HG02759 (cell line): Measurements from ENCODE around the gene HNF1B.

Experiments
- ATAC-seq: cut with Tn5 transposase; IDR thresholded peaks from one replicate; pipeline ENCODE4 v1.9.1; 2021; ENCODE audit warnings: mild to moderate bottlenecking, moderate library complexity; ENCODE audit not compliant: unreplicated experiment

The HNF1B gene

DNA sequence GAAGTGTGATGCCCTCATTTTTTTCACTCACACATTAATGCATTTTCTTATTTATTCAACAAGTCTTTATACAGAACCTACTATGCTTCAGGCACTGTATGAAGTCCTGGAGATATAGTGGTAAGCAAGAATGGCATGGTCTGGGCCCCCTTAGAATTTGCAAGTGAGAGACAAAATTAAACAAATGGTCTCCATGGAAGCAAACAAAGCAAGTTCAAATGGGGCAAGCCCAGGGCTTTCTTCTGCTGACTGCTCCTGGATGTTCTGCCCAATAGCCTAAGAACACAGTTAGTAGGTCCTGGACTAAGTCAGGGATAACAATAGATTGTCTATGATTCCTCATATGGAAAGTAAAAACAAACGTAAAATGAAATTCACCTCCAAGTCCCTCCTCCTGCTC lies 70.3 kb downstream of the HNF1B start:
- ATAC-seq, result no peak

DNA sequence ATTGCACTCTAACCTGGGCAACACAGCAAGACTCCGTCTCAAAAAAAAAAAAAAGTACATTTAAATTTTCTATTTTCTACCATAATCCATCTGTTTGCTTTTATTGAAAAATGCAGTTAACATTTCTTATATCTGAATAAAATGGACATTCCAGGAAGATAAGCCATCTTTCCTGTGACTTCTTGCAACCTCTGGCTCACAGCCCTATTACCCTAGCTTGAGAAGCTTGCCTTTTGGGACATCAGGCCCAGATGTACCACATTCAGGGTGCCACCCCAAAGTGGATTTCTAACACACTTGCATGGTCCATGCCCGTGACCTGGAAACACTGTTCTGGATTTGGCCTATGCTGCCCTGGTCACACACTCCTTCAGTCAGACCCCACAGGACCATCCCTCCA lies 71.5 kb downstream of the HNF1B start:
- ATAC-seq, result no peak

DNA sequence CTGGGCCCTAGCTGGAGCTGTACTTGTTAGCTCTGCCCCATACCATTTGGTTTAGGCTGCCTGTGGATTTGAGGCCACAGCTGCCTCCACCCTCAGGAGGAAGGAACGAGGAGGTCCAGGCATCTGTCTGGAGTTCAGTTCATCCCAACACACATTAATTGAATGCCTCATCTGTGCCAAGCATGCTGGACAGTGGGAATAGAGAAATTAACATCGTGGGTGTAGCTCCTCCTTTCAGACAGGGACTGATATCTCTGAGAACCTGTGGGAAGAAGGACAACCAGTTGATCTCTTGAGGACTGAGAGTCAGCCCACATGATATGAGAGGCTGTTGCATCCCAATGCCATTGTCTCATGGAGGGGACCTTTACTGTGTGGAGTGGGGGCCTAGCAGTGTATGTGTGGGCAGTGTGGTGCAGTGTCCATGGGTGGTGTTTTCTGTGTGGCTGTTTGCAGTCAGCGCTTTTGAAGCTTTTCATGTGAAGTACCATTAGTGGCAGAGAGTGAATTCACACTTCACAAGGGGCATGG lies 72.2 kb downstream of the HNF1B start:
- no peak for ATAC-seq

DNA sequence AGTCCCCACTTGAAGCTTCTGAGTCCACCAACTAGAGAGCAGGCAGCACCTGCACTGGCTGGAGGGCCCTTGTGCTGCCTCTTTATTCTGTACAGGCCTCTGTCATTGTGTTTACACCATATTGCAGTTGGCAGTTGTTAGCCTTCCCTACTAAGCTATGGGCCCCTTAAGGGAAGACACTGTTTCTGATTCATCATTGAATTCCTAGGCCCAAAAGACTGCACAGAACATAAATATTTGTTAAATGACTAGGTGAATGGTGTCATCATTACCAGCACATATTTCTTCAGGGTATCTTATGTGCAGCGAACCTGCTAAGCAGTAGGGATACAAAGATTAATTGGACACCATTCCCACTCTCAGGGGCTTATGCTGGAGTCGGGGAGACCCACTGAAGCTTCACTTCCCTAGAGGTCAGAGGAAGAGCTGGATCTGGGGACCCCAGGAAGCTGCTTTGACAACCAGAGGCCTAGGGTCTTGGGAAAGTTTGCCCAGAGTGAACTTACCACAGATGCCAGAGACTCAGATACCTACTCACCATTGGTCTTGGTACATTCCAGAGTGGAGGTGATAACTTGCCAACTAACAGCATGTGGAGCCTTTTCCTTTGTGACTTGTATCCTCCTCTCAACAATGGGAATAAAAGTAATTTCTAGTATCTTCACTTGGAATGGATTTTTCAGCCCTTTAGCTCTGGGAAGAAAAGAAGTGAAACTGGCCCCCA lies 72.9 kb downstream of the HNF1B start:
- ATAC-seq, result no peak

DNA sequence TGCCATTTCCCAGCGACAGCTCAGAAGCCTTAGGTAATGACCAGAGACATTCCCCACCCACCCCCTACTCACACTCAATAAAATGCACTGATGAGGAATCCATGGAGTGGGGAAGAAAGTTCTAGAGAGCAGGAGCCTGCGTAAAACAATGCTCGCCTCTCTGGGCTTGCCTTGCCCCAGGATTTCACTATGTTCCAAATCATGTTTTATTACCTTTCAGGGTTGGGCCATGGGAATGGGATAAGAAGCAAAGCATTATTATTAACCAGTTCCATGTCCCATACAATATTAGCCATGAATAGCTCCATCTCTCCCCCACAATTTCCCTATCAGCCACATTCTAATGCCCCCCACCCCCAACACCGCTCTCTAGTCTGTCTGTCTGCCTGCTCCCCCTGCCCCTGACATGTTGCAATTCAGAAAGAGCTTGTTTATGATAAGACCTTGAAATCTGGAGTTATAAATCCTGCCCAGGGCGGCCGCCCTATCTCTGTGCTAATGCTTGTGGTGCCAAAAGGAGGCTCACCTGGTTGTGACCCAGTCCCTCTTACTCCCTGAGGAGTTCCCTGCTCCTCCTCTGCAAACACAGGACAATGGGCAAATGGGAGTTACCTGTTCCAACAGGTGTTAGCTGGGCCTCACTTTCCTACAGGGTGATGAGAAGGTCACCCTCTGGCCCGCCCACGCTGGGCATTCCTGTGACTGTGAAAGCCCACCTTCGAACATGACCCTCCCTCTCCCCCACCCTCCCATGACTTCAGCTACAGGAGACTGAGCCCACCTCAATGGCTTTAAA lies 73.6 kb downstream of the HNF1B start:
- ATAC-seq, result no peak

DNA sequence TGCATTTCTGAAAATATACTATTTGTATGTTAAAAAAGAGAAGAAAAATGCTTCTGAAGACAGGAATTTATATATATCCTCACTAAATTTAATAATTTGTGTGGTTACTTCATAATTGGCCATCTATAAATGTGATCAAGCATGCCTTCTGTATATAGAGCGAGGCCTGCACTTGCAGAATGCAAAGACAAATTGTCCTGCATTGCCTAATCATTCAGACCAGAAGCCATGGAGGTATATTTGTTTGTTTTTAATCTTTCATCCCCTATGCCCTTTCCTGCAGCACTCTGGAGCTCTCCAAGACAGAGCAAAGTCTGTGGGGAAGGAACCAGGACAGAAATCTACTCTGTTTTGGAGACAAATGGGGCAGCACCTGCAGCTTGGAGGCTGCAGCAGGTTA lies 77.8 kb downstream of the HNF1B start:
- no peak for ATAC-seq

DNA sequence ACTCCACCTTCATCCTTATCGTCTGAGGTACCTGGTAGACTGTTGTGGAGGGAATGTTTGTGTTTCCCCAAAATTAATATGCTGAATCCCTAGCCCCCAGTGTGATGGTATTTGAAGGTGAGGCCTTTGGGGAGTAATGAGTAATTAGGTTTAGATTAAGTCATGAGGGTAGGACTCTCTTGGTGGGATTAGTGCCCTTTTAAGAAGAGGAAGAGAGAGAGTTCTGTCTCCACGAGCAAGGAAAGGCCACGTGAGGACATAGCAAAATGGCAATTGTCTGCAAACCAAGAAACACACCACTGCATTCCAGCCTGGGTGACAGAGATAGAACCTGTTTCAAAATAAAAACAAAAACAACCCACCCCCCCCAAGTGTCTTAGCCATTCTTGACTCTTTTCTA lies 80.6 kb downstream of the HNF1B start:
- ATAC-seq, result no peak

DNA sequence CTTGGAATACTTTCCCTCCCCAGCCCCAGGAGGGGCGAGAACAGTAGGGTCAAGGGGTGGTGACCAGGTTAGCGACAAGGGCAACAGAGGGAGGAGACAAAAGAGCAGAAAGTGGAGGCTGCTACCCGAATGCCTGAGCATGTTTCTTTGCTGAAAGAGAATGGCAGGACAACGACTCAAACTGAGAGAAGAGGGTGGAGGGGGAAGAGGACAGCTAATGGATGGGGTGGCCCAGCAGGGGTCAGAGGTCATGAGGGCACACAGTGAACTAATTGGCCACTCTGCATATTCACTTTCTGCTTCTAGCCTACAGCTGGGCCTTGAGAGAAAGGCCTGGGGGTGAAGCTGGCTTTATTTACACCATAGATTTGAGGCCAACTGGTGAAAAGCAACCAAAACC lies 82.5 kb downstream of the HNF1B start:
- ATAC-seq, result no peak

DNA sequence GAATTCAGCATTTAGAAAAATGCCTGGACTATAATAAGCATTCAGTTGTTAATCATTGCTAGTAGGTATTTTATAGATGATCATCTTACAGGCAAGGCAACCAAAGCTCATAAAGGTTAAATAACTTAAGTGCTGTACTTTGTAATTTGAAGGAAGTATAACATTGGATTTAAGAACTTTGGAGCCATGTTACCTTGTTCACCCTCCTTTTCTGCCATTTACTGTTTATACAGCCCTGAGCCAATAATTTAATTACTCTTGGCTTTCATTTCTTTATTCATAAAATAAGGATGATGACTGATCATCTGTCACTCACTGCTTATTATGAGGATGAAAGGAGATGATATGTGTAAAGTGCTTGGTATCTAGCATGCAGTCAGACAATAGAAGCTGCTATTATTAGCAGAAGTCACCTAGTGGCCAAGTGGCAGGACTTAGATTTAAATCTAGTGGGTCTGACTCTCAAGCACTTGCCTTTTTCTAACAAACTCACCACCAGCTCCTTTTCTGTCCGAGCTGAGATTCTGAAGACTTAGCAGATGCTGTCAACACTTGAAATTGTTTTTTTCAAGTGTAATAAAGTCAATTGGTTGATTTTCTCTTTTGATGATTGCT lies 83.4 kb downstream of the HNF1B start:
- ATAC-seq, result no peak

DNA sequence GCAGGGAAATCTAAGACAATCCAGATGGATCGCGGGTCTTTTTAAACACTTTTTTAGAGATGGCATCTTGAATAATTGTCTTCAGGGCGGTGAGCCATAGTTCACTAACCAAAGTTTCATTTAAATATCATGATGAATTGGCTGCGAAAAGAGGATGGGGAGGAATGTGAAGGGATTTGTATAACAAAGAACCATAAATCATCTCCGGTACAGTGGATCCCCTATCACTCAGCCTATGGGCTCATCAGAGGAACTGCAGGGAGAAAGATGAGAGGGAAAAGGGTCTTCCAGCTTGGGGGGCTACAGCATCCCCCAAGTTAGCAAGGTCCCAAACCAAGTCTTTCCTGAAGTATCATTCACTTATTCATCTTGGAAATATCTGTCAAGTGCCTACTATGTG lies 84.9 kb downstream of the HNF1B start:
- no peak for ATAC-seq

DNA sequence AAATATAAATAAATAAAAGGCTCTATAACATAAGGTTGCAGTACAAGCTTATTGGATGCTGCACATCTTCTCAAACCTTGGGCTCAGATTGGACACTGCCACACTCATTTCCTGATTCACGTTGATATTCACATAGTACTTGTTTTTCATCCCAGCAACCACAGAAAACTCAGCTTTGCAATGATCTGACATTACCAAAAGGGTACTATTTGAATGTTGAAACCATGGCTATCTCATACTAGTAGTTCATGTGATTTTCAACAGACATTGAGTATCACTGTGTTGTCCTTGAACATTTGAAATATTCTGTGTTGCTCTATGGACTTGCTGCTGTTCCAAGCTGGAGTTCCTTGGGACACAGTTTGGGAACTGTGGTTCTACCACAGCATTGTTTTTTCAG lies 87.7 kb downstream of the HNF1B start:
- ATAC-seq, result no peak

DNA sequence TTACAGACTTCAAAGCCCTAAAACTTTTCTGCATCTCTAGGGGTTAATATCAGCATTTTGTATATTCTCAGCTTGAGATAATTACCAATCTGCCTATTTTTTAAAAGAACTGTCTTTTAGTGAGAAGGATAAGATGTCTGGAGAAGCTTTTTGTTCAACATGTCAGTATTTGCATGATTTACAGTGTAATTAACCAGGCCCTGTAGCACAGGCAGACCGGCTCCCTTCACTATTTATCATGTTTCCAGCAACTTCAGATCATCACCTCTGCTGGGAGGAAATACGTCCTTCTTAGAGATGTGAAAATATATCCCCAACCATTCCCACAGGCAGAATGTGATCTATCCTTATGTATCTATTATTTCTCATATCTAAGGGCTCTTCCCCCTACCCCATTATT lies 93.0 kb downstream of the HNF1B start:
- ATAC-seq, result no peak

DNA sequence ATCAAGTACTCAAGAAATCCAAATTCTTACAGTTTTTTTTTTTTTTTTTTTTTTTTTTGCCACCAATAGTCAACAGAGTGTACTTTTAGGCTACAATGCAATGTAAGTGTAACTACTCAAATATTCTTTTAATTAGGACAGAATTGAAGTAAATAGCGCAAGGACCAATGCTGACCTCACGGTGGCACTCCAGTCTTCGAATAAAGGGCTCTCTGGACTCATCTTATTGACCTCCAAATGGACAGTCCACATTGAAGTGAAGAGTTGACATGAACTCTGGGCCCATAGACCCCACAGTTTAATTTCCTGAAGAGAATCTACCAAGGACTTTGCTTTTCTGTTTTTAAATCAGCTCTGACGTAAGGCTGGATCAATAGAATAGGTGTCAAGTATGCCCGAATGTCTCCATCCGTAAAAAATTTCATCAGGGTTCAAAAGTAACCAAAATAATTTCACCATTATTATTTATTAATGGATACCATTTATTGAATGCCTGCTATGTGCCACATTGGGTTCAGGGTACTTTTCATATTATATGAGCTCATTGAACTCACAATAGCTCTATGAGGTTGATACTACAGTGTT lies 94.3 kb downstream of the HNF1B start:
- ATAC-seq, result no peak

DNA sequence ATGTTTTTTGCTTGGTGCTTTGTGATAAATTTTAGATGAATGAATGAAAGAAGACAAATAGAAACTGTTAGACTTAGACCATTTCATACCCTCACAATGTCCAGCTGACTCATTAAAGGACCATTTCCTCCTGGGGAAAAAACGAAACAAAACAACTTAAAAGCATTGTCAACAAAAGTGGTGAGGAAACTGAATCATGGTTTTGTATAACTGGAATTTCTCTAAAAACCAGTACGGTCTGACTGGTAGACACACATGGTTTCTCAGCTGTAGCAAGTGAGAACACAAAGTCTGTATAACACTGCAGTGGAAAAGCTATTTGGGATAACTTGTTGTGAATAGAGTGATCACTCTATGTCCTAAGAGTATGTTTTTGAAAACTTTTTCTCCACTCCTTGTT lies 96.3 kb downstream of the HNF1B start:
- ATAC-seq, result no peak

DNA sequence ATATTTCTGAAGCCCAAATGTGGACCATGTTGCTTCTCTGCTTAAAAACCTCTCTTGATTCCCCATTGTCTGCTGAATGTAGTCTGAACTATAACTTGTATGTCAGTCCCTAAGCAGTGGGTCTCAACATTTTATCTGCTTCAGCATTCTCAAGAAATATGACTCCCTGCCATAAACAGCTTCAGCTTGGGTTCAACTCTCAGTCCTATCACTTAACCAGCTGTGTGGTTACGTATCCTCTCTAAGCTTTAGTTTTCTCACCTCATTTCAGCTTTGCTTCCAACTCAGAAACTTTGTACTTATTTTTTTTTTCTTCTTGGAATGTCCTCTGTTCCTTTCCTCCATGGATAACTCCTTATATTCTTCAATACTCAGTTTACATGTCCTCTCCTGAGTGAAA lies 97.0 kb downstream of the HNF1B start:
- no peak for ATAC-seq

DNA sequence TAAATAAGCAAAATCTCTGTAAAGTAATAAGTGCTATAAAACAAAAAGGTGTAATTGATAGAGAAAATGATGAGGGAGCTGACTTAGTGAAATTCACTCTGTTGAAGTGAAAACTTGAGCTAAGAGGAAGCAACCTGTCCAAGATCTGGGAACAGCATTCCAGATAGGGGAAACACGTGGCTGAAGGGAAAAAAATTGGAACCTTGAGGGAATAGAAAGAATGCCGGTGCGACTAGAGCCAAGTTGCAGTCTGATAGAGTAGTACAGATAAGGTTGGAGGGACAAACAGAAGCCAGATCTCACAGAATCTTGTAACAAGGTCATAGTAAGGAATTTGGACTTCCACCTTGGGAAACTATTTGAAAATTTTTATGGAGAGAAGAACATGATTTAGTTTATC lies 101.0 kb downstream of the HNF1B start:
- ATAC-seq, result no peak

DNA sequence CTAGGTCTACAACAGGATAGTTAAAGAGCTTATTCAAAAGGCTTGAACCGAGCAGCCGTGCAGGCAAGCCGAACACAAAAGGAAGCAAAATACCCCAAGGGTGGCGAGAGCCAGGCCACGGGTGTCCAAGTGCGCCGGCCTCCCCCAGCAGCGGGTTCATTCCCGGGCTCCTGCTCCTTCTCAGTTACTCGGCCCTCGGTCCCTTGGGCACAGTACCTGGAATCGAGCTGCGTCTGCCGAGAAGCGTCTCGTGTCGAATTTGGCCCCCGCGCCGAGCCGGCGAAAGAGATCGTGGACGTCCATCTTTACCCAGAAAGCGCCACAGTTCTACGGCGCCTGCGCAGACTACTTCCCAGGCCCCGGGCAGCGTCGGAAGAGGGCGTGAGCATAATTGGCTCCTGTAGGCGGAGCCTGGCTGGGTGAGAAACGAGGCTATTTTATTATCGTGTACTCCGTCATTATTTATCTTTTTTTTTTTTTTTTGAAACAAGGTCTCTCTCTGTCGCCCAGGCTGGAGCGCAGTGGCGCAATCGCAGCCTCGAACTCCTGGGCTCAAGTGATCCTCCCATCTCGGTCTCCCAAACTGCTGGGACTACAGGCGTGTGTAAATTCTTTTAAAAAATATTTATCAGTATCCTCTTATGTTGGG lies 101.6 kb downstream of the HNF1B start, which contains the start of gene DDX52:
DDX52 (minus strand) TSS at position 329 of the 649 bp plus-strand sequence; CDS start at position 303, 26 bp downstream.
- peak; percentile 89 for ATAC-seq

DNA sequence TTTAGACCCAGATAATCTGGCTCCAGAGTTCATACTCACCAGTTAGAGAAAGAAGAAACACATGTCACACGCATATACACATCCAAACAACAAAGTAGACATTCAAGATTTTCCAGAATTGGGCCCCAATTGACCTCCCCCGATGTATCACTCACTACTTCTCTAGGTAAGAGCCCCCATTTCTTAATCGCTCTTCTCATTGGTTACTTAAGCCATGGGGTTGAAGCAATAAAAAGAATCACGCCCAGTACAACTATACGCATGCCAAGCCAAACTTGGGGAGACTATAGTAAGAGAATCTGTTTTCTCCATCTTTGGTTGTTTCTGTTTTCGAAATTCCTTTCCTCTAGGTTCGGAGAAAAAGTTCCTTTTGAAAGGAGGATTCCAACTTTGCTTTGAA lies 102.2 kb downstream of the HNF1B start:
- ATAC-seq, result no peak

DNA sequence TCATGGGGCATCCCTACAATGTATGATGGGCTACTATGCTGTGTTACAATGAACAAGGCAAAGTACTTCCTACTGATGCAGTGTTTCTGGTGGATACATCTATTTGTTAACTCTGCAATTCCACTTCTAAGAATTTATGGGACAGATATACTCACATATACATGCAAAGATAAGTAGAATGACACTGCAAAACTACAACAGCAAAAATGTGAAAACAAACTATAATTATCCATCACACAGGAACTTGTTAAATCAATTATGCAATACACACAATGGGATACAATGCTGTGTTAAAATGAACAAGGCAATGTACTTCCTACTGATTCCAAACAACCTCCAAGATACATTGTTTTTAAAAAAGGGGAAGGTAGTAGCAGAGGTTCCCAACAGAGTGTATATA lies 104.8 kb downstream of the HNF1B start:
- ATAC-seq, result no peak

DNA sequence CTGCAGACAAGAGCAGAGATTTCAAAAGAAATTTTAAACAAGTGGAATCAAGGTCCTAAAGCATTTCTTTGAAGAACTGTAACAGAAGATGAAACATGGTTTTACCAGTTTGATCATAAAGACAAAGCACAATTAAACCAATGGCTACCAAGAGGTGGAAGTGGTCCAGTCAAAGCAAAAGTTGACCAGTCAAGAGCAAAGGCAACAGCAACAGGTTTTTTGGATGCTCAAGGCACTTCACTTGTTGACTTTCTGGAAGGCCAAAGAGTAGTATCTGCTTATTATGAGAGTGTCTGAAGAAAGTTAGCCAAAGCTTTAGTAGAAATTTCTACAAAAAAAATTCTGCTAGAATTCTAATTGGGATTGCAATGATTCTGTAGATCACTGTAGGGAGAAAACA lies 106.9 kb downstream of the HNF1B start:
- ATAC-seq, result no peak
